Adipose tissue (tissue), 3 donors: Measurements from ENCODE around the gene SMC1B. TPM values are rescaled to one million over a fixed set of nuclear protein-coding genes. Genes with fewer than 3 reads are reported as not detected.
"Not testable (repeated sequence)": the region's sequence is repeated elsewhere in the genome, so short reads cannot be mapped to it uniquely, and the experiment has no call there.

Experiments used
- H3K27ac ChIP-seq: one replicate; pipeline ENCODE4 v1.5.1; 2013; ENCODE audit warnings: low read depth, low read length
- WGBS, 3 donors: extraction: QIAGEN DNeasy Blood & Tissue Kit; methylation state at CpG; one replicate each; pipeline ENCODE4 v1.1.7; 2013; 5-methylcytosine and 5-hydroxymethylcytosine counted together
- polyA plus RNA-seq, 3 donors: library from polyadenylated mRNA; stranded (reverse); fragments of 200-250 nt; gene quantifications; one replicate each; pipeline ENCODE4 v1.2.3, GENCODE V29; 2013
- donor health status: healthy with polysubstance abuse.
- donor health status: Bipolar disorder and iron deficiency.
- donor health status: healthy.

The SMC1B gene
- polyA plus RNA-seq, 3 donors = 0.01 to 0.02 TPM; not detected in 1

DNA sequence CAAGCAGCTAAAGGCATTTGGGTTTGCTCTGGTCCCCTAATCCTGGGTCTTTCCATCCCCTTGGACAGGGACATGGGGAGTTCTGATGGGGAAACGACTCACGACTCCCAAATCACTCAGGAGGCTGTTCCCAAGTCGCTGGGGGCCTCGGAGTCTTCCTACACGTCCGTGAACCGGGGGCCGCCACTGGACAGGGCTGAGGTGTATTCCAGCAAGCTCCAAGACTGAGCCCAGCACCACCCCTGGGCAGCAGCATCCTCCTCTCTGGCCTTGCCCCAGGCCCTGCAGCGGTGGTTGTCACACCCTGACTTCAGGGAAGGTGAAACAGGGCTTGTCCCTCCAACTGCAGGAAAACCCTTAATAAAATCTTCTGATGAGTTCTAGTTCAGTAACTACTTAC, 117.9 kb downstream of the SMC1B start:
- WGBS, 3 donors = 77 to 88% (median 84%) methylated on average over 9 of the region's 9 CpGs
- no peak overlapping the region for H3K27ac ChIP-seq

DNA sequence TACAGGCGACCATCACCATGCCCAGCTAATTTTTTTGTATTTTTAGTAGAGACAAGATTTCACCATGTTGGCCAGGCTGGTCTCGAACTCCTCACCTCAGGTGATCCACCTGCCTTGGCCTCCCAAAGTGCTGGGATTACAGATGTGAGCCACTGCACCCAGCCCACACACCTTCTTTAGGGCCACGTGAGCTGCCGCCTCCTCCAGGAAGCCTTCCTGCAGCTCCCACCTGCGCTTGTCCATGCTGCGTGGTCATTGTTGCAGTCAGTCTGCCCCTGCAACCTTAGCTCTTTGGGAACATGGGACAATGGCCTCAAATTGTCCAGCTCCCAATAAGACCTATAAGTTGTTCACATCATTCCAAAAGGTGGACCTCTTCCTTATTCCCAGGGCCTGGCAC, 118.4 kb downstream of the SMC1B start:
- 91 to 95% (median 92%) methylated on average over 6 of the region's 6 CpGs for WGBS, 3 donors
- H3K27ac ChIP-seq = not testable (repeated sequence)

Other genes with a start within 250 kb of the SMC1B start
- 10 to 100 TPM in 2 of 3 donors, 1 to 10 TPM in 1; 9.3 to 17.4 (median 12.4) TPM for gene NUP50, start 249.7 kb downstream of the SMC1B start, polyA plus RNA-seq
- 10 to 100 TPM; 16.1 to 31.6 (median 26.2) TPM for gene KIAA0930, start 172.7 kb downstream of the SMC1B start, polyA plus RNA-seq
- gene UPK3A, start 128.7 kb downstream of the SMC1B start, polyA plus RNA-seq = not detected
- gene FAM118A, start 103.7 kb downstream of the SMC1B start, polyA plus RNA-seq = 10 to 100 TPM in 2 of 3 donors, 1 to 10 TPM in 1; 6.4 to 40.5 (median 14.7) TPM
- gene RIBC2, start 94 bp upstream of the SMC1B start, polyA plus RNA-seq = under 1 TPM; 0.06 to 0.56 (median 0.17) TPM
- gene FBLN1, start 89.3 kb upstream of the SMC1B start, polyA plus RNA-seq = 100 to 1,000 TPM in 2 of 3 donors, 10 to 100 TPM in 1; 33.2 to 280 (median 121) TPM